Prostate gland (tissue), 2 donors: ENCODE measurements around the gene PEAR1.

Experiments
- CTCF ChIP-seq, 4 experiments: fragments of 200-600 bp in 2 of 4; fragments of 450-650 bp in 2 of 4; sonication (generic) in 2 of 4; IDR thresholded peaks; 1 replicate in 3 of 4; 2 replicates in 1 of 4; pipeline ENCODE4 v1.5.1; 2016 to 2019; ENCODE audit warnings: antibody characterized with exemption in 4 of 4, mild to moderate bottlenecking in 2 of 4, moderate library complexity in 2 of 4
- POLR2AphosphoS5 ChIP-seq: sonication (generic); formaldehyde crosslinking; IDR thresholded peaks from one replicate; pipeline ENCODE4 v1.6.1; 2017; ENCODE audit warnings: antibody characterized with exemption

- TF ChIP-seq CTCF (IDR thresholded peaks at IDR 0.05) (no peak), POLR2AphosphoS5 (no peak)
Measured at GRCh38 chr1:156926175-156926574, 32.7 kb downstream of the PEAR1 start.
